ENCODE results near the gene EXD3.
"Not testable (repeated sequence)": the region's sequence is repeated elsewhere in the genome, so short reads cannot be mapped to it uniquely, and the experiment has no call there.

The EXD3 gene

DNA sequence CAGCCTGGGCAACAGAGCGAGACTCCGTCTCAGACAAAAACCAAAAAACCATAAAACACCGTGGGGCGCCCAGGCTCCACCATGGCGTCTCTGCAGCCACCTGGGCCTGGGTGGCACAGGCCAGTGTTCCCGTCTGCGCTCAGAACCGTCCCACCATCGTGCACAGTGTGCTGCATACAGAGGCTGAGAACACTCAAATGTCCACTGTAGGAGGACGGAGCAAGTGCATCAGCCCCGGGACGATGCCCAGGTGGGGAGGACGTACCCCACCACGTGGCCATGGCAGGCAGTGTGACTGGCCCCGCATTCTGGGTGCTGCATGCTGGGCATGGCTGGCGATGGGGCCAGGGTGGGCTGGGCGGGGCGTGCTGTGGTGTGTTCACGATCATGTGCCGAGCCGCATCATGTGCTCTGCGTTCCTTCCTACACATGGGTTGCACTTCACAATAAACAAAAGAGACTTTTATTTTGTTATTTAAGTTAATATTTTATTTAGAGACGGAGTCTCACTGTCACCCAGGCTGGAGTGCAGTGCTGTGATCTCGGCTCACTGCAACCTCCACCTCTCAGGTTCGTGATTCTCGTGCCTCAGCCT lies 37.8 kb downstream of the EXD3 start:
- in situ Hi-C loops (cut with HindIII; ENCODE audit: low pct_unique_long_range_greater_than_20kb, low sequenced_read_pairs): no loop called here
- DNase-seq (ENCODE audit: low read depth in 1 of 2, low spot score in 1 of 2): no peak
- no peak for TF ChIP-seq JUND (IDR thresholded peaks at IDR 0.05; ENCODE audit: low read depth)

DNA sequence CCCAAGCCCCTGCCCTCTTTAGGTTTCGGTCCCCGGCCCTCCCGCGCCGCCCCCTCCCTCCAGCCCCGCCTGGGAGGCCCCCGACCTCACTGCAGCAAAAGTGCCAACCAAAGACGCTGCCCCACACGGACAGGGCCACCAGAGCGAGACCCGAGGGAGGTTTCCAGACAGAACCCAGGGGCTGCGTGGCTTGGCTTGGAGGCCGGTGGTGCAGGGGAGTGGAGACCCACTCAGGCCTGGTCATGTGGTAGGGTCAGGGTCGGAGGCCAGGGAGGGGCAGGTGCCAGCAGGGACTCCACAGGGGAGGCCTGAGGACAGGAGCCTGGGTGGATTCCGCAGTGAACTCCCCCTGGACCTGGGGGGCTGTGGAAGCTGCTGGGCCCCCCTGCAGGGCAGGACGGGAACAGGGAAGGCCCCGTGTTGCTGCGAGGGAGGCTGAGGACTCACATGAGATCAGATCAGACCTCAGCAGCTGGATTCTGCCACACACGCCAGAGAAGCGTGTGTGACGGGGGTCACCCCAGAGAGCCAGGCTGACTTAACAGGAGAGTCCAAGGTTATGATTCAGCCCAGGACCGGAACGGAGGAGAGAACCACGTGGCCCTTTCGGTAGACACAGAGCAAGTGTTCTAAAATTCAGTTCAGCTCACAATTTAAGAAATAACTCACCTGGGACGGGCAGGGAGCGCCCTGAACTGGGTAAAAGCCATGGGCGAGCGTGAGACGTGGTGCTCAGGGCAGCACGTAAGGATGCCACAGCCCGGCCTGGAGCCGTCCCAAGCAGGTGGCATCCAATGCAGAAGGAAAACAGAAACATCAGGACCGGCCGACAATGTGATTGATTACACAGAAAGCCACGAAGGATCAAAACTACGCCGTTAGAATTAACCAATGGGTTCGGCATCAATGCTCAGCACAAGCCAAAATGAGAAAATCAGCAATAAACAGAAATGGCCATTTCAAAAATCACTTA lies 38.9 kb downstream of the EXD3 start:
- DNase-seq (ENCODE audit: low read depth in 1 of 2, low spot score in 1 of 2): no peak
- in situ Hi-C loops (cut with HindIII; ENCODE audit: low pct_unique_long_range_greater_than_20kb, low sequenced_read_pairs): no loop called here
- TF ChIP-seq JUND (IDR thresholded peaks at IDR 0.05; ENCODE audit: low read depth): no peak

DNA sequence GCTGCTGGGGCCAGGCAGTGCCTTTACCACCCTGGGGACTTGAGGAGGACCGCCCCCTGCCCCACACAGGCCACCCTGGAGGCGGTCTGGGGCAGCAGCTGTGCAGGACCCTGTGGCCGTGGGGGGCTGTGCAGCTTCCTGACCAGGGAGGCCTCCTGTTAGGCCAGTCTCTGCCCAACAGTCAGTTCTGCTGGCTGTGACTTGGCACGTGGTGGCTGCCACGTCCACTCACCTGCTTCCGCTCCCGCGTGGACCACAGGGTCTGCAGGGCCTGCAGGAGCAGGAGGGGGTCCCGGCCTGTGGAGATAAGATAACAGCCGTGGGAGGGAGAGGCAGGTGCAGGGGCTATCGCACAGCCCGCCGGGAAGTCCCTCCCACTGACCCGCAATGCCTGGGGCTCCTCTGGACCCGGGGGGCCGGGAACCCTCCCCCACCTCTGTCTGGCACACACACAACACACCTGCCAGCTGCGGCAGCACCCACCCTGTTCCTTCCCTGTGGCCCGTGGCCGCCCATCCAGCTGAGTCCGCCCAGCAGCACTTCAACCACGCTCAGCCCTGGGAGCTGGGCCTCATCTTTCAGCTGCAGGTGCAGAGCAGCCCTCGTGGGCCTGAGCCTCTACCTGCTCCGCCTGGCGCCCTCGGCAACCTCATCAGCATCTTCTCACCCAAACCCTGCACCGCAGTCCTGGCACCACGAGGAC lies 39.7 kb downstream of the EXD3 start:
- in situ Hi-C loops (cut with HindIII; ENCODE audit: low pct_unique_long_range_greater_than_20kb, low sequenced_read_pairs): no loop called here
- DNase-seq (ENCODE audit: low read depth in 1 of 2, low spot score in 1 of 2): no peak
- TF ChIP-seq JUND (IDR thresholded peaks at IDR 0.05; ENCODE audit: low read depth): no peak

DNA sequence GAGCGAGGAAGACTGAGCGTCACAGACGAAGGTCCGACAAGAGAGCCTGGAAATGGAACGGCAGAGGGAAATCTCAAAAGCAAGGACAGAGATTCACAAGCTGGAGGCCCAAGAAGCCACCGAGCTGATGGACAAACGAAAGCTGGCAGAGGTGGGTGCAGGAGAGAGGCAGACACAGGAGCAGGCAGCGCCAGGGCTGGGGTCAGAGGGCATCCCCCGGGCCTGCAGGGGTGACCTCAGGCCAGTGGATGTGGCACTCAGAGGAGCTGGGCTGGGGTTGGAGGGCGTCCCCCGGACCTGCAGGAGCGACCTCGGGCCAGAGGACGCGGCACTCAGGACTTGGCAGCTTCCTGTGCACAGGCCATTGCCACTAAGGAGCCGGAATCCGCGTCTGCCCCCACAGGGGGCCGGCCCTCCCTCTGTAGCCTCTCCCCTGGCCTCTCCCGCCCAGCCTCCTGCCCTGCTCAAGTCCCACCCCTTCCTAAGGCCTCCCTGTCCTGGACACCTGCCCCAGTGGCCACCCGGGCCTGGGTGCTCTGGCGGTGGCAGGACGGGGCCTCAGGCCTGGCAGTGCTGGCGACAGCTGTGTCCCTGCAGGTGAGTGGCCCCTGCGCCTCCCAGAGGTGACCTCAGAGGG lies 40.4 kb downstream of the EXD3 start:
- DNase-seq (ENCODE audit: low read depth in 1 of 2, low spot score in 1 of 2): no peak
- no peak for TF ChIP-seq JUND (IDR thresholded peaks at IDR 0.05; ENCODE audit: low read depth)
- in situ Hi-C loops (cut with HindIII; ENCODE audit: low pct_unique_long_range_greater_than_20kb, low sequenced_read_pairs): no loop called here

DNA sequence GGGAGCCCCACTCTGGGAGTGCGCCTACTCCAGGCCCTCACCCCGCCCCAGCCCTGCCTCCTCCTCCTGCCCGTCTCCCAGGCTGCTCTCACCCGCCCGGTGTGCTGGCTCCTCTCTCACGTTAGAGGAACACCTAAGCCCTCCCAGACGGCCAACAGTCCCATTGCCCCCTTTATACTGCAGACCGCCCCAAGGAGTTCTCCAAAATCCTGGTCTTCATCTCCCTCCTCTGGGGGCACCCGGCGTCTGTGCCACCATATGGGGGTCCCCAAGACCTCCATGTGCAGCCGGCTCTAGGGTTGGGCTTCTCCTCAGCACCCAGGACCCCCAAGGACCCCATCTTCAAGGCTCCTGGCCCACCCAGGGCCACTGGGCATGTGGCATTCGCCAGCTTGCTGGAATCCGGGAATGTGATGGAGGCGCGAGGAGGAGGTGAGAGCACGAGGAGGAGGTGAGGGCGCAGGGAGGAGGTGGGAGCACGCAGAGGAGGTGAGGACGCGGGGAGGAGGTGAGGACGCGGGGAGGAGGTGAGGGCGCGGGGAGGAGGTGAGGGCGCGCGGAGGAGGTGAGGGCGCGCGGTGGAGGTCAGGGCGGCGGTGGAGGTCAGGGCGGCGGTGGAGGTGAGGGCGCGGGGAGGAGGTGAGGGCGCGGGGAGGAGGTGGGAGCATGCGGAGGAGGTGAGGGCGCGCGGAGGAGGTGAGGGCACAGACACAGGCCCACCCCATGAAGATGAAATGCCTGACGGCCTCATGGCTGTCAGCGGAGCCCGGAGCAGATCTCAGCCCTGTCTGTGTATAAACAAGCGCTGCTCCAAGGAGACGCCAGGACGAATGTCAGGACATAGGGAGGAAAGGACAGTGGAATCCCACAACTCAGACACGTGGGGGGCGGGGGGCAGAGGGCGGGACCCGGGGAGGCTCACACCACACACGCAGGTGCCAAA lies 41.2 kb downstream of the EXD3 start:
- in situ Hi-C loops (cut with HindIII; ENCODE audit: low pct_unique_long_range_greater_than_20kb, low sequenced_read_pairs): no loop called here
- DNase-seq (ENCODE audit: low read depth in 1 of 2, low spot score in 1 of 2): no peak
- TF ChIP-seq JUND (IDR thresholded peaks at IDR 0.05; ENCODE audit: low read depth): no peak

DNA sequence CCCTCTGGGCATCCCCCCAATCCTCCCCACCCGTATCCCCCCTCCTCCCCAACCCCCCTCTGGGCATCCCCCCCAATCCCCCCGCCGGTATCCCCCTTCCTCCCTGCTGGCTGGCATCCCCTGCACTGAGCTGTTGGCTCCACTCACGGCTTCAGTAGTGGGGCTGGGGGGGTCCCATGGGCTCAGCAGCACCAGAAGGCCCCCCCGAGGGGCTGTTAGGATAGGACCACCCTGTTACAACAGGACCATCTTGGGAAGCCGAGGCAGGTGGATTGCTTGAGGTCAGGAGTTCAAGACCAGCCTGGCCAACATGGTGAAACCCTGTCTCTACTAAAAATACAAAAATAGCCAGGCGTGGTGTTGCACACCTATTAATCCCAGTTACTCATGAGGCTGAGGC lies 42.4 kb downstream of the EXD3 start:
- DNase-seq (ENCODE audit: low read depth in 1 of 2, low spot score in 1 of 2): no peak
- in situ Hi-C loops (cut with HindIII; ENCODE audit: low pct_unique_long_range_greater_than_20kb, low sequenced_read_pairs): no loop called here
- TF ChIP-seq JUND (IDR thresholded peaks at IDR 0.05; ENCODE audit: low read depth): no peak

DNA sequence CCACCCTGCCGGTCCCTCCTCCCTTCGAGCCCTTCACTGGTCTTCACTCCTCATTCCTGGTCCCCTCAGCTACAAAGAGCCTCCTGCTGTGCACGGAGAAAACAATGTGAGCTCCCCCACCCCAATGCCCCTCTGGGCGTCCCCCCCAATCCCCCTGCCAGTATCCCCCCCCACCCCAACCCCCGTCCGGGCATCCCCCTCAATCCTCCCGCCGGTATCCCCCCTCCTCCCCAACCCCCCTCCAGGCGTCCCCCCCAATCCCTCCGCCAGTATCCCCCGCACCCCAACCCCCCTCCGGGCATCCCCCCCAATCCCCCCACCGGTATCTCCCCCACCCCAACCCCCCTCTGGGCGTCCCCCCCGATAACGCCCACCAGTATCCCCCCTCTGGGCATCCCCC lies 42.8 kb downstream of the EXD3 start:
- no peak for TF ChIP-seq JUND (IDR thresholded peaks at IDR 0.05; ENCODE audit: low read depth)
- no peak for DNase-seq (ENCODE audit: low read depth in 1 of 2, low spot score in 1 of 2)
- in situ Hi-C loops (cut with HindIII; ENCODE audit: low pct_unique_long_range_greater_than_20kb, low sequenced_read_pairs): no loop called here

DNA sequence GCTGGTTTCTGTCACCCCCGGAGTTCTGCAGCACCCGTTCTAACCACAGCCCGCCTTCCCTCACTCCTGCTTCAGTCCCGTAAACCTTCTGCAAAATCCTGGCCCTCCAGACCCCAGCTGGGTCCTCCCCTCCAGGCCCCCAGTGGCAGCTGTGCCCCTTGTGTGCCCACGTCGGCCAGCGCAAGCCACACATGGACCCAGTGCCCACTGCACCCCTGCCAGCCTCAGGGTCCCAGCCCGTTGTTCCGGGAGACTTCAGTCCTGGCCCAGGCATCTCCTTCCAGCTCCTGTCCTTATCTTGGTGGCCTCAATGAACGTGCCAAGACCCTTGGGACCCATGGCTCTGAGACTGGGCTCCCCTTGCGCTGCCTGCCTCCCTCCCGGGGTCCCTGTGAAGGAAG lies 43.2 kb downstream of the EXD3 start:
- no peak for TF ChIP-seq JUND (IDR thresholded peaks at IDR 0.05; ENCODE audit: low read depth)
- in situ Hi-C loops (cut with HindIII; ENCODE audit: low pct_unique_long_range_greater_than_20kb, low sequenced_read_pairs): no loop called here
- no peak for DNase-seq (ENCODE audit: low read depth in 1 of 2, low spot score in 1 of 2)

DNA sequence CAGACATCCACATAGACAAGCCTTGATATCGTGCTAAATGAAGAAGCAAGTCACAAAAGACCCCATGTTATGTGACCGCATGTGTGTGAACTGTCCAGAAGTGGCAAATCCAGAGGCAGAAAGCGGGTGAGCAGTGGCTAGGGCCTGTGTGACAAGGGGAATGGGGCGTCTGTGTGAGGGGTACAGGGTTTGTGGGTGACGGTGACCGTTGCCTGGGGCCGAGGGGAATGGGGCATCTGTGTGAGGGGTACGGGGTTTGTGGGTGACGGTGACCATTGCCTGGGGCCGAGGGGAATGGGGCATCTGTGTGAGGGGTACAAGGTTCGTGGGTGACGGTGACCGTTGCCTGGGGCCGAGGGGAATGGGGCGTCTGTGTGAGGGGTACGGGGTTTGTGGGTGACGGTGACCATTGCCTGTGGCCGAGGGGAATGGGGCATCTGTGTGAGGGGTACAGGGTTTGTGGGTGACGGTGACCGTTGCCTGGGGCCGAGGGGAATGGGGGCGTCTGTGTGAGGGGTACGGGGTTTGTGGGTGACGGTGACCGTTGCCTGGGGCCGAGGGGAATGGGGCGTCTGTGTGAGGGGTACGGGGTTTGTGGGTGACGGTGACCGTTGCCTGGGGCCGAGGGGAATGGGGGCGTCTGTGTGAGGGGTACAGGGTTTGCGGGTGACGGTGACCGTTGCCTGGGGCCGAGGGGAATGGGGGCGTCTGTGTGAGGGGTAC lies 44.1 kb downstream of the EXD3 start:
- DNase-seq (ENCODE audit: low read depth in 1 of 2, low spot score in 1 of 2); in situ Hi-C loops (cut with HindIII; ENCODE audit: low pct_unique_long_range_greater_than_20kb, low sequenced_read_pairs): not testable (repeated sequence)

DNA sequence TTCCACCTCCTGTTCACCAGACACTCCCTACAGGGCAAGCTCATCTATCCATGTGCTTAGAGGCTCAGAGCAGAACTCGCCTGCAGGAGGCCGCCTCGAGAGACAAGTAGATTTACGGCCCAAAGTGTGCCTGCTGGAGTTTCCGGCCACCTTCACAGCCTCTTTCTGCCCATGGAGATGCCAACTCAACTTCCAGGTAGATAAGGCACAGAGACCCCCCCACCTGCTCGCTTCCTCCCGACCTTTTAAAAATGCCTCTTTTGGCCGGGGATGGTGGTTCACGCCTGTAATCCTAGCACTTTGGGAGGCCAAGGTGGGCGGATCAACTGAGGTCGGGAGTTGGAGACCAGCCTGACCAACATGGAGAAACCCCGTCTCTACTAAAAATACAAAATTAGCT lies 46.6 kb downstream of the EXD3 start:
- TF ChIP-seq JUND (IDR thresholded peaks at IDR 0.05; ENCODE audit: low read depth): no peak
- in situ Hi-C loops (cut with HindIII; ENCODE audit: low pct_unique_long_range_greater_than_20kb, low sequenced_read_pairs): no loop called here
- DNase-seq (ENCODE audit: low read depth in 1 of 2, low spot score in 1 of 2): no peak

All from T47D (cell line).